Stimulated activated naive CD4-positive, alpha-beta T cell treated with Interleukin-2 at 50 U/mL for 16 hours (primary cell): ENCODE data around the gene ASIC3.

ENCODE experiments used
- DNase-seq: peaks from one replicate; lab custom pipeline; 2025; lab: John Stamatoyannopoulos, UW

The ASIC3 gene

GRCh38 chr7:151070574-151070960, 22.2 kb downstream of the ASIC3 start:
- no peak for DNase-seq

GRCh38 chr7:151071032-151071866, 22.9 kb downstream of the ASIC3 start:
- DNase-seq, result no peak

- DNase-seq, result no peak
Observed at GRCh38 chr7:151073990-151074389, 25.7 kb downstream of the ASIC3 start.

- no peak for DNase-seq
Observed at GRCh38 chr7:151074817-151075661, 26.7 kb downstream of the ASIC3 start.

- DNase-seq, result no peak
Observed at GRCh38 chr7:151075662-151075971, 27.3 kb downstream of the ASIC3 start.

- no peak for DNase-seq
Observed at GRCh38 chr7:151075978-151076426, 27.7 kb downstream of the ASIC3 start.

DNA sequence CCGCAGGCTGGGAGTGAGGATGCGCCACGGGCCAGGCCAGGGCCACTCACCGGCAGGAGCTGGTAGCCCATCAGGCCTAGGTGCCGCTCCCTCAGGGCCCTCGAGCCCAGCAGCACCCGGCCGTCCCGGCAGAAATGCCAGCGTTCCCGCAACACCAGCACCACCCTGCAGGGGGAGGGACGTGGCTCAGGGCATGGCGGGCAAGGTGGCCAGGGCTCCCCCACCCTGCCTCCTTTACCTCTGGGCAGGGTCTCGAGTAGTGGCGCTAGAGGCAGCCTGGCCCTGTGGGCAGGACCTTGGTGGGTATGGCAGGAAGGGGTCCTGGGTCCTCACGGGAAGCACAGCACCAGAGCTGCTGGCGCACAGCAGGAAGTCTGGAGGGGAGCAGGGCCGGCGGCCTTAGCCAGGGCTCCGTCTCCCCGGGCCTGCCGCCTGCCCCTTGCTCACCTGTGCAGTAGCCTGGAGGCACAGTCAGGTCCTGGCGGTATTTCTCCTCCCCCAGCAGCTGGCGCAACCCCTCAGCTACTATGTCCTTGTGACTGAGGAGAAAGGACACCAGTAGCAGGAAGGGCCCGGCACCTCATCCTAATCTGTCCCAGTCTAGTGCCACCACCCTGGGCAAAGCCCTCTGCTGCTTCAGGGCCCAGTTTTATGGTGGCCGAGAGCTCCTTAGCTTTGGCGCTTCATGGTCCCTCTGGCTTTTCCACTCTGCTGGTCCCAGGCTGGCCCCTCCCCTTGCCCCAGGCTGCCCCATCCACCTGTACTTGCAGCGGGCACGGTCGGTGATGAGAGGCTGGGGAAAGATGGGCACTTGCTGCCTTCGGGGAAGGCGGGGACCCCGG, 28.8 kb downstream of the ASIC3 start:
- DNase-seq, result peak; percentile 1

DNA sequence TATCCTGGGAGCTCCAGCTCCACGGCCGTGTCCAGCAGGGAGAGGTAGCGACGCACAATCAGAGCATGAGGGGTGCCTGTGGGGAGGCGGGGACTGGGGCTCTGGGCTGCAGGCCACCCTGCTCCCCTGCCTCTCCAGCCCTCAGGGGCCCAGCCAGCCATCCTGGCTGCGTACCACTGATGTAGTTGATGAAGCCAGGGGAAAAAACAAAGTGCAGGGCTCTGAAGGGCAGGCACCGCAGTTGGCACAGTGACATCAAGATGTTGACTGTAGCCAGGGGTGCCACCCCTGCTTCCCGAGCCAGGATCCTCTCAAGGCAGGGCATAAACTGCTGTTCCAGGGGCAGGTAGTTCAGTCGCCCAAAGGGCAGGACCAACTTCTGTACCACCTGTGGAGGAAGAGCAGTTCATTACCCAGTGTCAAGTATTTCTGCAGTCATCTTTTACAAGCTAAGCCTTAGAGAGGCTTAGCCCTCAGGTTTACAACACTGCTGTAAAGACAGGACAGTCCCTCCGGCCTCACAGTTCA, 29.4 kb downstream of the ASIC3 start:
- DNase-seq, result no peak

DNA sequence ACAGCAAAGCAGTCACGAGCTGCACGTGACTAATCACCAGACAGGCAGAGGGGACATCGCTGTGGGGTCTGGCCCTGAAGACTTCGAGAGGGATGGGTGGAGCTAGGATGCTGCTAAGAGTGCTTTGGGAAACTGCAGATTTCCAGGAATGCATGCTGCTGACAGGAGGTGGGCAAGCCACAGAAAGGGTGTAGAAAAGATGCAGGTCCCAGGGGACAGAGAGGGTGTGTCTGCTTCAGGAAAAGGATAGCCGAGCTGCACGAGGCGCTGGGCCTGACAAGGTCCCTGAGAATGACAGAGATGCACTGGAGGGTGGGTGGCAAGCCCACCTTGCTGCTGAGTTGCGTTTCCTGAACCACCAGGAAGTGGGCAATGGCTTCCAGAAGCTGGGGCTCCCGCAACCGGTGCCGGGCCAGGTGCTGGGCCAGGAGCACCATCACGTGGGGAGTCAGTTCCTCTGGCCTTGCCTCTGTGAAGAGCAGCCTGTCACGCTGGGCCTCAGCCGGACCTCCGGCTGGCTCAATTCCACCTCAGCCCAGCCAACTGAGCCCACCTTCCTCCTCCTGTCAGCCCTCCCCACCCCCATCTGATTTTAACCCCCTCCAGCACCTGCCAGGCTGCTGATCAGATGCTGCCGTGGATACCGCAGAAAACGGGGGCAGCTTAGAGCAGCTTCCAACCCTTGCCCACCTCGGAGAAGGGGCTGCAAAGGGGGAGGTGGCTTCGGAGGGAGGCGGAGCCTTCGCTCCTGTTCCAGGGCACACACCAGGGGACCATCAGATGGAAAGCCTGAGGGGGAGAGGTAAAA, 30.1 kb downstream of the ASIC3 start:
- no peak for DNase-seq

GRCh38 chr7:151079199-151079910, 31.0 kb downstream of the ASIC3 start:
- DNase-seq, result no peak

- DNase-seq, result no peak
Observed at GRCh38 chr7:151080067-151080521, 31.8 kb downstream of the ASIC3 start.

GRCh38 chr7:151080522-151081169, 32.3 kb downstream of the ASIC3 start, which contains the start of gene FASTK:
Gene FASTK, minus strand, starts transcription at chr7:151080809. Its CDS starts 43 bp downstream, at chr7:151080766.
- DNase-seq, result peak; percentile 90

- DNase-seq, result no peak
Observed at GRCh38 chr7:151081170-151082101, 33.1 kb downstream of the ASIC3 start.

GRCh38 chr7:151082141-151083070, 34.1 kb downstream of the ASIC3 start:
- no peak for DNase-seq

DNA sequence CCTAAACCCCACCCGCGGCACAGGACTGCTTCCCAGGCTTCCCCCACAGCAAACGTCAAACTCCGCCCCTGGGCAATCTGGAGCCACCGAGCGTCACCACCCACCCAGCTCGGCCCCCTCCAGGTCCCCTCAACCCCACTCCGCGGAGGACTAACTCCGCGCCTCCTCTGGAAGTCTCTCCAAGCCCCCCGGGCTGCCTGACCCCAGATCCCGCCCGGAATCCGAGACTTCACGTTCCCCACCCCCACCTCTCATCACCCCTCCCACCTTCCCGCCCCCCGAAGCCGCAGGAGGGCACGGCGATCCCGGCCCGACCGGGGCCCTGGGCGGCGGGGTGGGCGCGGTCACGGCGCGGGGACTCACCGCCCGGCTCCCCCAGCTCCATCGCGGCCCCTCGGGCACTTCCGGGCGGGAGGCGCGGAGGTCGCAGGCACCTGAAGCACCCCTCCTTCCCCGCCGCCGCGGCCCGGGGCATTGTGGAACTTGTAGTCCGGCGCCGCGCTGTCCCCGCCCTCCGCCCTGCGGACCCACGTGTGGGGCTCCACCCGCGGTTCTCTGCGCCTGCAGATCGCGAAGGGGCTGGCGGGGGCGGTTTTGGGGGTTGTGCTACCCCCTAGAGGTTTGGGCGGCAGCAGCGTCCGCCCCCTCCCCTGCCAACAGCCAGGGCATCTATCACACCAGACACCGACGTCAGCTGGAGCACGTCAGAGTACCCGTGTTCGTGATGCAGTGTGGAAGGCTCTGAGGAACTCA, 34.9 kb downstream of the ASIC3 start, which contains the start of gene TMUB1:
TMUB1 (minus strand) TSS at position 423 of the 753 bp plus-strand sequence. CDS start 930 bp downstream, outside the sequence.
- DNase-seq, result peak; percentile 76

GRCh38 chr7:151083824-151084160, 35.5 kb downstream of the ASIC3 start:
- DNase-seq, result no peak

DNA sequence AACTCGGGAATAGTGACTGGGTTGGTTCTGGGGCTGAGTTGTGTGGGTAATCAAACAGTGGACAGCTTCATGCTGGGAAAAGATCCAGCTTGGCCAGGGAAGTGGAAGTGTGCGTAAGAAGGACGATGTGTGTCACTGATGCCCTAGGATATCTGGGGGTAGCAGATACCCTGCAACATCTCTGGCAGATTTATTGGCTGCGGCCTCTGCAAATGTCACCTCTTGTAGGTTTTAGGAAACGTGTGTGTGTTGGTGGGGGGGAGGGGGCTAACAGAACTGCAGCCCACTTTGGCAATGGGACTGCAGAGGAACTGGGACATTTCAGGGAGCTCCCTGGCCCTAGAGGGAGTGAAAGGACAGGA, 37.0 kb downstream of the ASIC3 start:
- DNase-seq, result no peak
